HG02870 (cell line): ENCODE data around the gene CYSTM1.

Source experiments
- ATAC-seq: cut with Tn5 transposase; IDR thresholded peaks from one replicate; pipeline ENCODE4 v1.9.1; 2021; ENCODE audit warnings: mild to moderate bottlenecking, moderate library complexity; ENCODE audit not compliant: unreplicated experiment

Gene CYSTM1

GRCh38 chr5:140174465-140175366, at the start of gene CYSTM1:
CYSTM1 (plus strand) TSS chr5:140175188; CDS start chr5:140194466, 19,278 bp downstream.
- peak; percentile 89 for ATAC-seq

- ATAC-seq, result no peak
Measured at GRCh38 chr5:140125637-140126036, 49.4 kb upstream of the CYSTM1 start, which contains the start of gene IGIP. IGIP (plus strand) TSS chr5:140125937; CDS start chr5:140128477, 2,540 bp downstream.

- no peak for ATAC-seq
Measured at GRCh38 chr5:140126315-140127012, 48.5 kb upstream of the CYSTM1 start.

GRCh38 chr5:140128376-140128775, 46.6 kb upstream of the CYSTM1 start:
- no peak for ATAC-seq

- no peak for ATAC-seq
Measured at GRCh38 chr5:140130949-140131733, 43.8 kb upstream of the CYSTM1 start.

- no peak for ATAC-seq
Measured at GRCh38 chr5:140131967-140132409, 43.0 kb upstream of the CYSTM1 start.

GRCh38 chr5:140133514-140134167, 41.3 kb upstream of the CYSTM1 start:
- no peak for ATAC-seq

GRCh38 chr5:140134277-140134935, 40.6 kb upstream of the CYSTM1 start:
- ATAC-seq, result no peak

GRCh38 chr5:140135127-140135526, 39.9 kb upstream of the CYSTM1 start:
- no peak for ATAC-seq

GRCh38 chr5:140136624-140137023, 38.4 kb upstream of the CYSTM1 start:
- ATAC-seq, result no peak

- no peak for ATAC-seq
Measured at GRCh38 chr5:140140435-140140834, 34.6 kb upstream of the CYSTM1 start.

- no peak for ATAC-seq
Measured at GRCh38 chr5:140141241-140141640, 33.7 kb upstream of the CYSTM1 start.

GRCh38 chr5:140142246-140142645, 32.7 kb upstream of the CYSTM1 start:
- ATAC-seq, result no peak

GRCh38 chr5:140142856-140143255, 32.1 kb upstream of the CYSTM1 start:
- ATAC-seq, result no peak

GRCh38 chr5:140143521-140144258, 31.3 kb upstream of the CYSTM1 start:
- peak; percentile 7 for ATAC-seq

- ATAC-seq, result no peak
Measured at GRCh38 chr5:140145256-140145655, 29.7 kb upstream of the CYSTM1 start.

GRCh38 chr5:140145818-140146522, 29.0 kb upstream of the CYSTM1 start:
- peak; percentile 40 for ATAC-seq

GRCh38 chr5:140146523-140146842, 28.5 kb upstream of the CYSTM1 start:
- ATAC-seq, result no peak

GRCh38 chr5:140147460-140147859, 27.5 kb upstream of the CYSTM1 start:
- no peak for ATAC-seq
